HG03575 (cell line): ENCODE measurements around the gene TEX264.

ENCODE experiments used
- ATAC-seq: cut with Tn5 transposase; IDR thresholded peaks from one replicate; pipeline ENCODE4 v1.9.1; 2021; ENCODE audit not compliant: unreplicated experiment, insufficient number of reproducible peaks, low FRiP score; ENCODE audit errors: extremely low read depth

Gene TEX264

DNA sequence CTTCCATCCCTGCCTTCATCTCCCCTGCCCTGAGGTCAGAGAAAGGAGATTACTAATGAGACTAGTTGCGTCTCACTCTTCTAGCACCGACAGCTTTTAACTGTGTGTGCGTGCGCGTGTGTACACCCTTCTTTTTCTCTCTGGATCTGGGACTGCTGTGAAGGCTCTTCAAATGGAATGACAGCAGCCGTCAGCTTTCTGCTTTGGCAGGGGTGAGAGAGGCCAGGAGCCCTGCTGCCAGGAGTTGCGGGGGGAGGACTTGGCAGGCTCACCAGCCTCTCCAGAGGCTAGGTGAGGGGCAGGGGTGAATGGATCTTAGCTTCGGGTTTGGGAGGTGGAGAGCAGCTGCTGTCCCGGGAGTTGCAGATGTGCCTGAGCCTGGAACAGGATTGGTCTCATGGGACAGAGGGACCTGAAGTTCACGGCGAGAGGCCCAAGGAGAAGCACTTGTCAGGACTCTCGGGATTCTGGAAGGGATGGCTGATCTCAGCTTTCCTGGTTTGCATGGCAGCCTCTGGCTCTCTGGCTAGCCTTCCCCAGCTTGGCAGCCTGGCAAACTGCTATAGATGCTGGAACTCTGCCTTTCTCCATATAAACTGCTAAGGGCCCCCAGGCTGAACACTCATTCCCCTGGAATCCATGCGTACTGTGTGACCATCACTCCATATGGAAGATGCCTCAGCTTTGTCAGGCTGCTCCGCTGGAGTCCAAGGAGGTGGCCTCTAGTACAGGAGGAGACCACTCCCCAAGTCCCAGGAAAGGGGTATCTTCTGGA is 16.6 kb downstream of the TEX264 start:
- ATAC-seq: no peak

GRCh38 chr3:51688206-51688600 is 17.2 kb downstream of the TEX264 start:
- no peak for ATAC-seq

DNA sequence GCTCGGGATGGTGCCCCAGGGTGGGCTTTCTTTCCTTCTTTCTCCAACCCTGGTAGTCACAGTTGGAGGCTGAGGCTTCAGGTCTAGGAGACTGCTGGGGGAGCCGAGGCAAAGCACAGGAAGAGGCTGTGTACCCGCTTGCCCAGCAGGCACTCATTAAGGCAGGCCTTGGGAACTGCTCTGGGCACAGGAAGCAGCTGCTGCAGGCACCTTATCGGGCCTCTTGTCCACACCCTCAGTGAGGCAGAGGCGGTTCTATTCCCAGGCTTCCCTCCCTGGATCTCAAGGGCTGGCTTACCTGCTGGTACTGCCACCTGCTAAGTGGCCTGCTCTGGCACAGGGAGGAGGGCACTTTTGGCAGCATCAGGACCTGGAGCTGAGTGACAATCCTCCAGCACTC is 20.0 kb downstream of the TEX264 start:
- ATAC-seq: no peak

GRCh38 chr3:51691949-51692348 is 20.9 kb downstream of the TEX264 start:
- ATAC-seq: no peak

DNA sequence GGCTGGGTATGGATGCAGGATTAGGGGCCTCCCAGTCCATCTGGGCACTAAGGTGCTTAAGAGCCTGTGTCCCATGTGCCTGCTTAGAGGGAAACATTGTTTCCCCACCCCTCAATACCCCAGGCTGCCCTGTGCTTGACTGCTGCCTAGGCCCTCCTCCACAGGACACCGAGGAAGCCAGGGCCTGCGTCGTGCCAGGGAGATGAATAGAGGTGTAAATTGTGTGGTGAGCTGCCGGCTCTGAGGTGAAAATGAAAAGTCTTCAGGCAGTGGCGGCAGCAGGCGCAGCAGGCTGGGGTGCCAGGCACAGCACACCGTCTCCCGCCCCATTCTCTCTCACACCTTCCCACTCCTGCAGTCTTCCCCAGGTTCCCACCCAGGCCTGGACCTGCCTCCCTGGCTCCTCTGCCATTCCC is 21.9 kb downstream of the TEX264 start:
- ATAC-seq: no peak

DNA sequence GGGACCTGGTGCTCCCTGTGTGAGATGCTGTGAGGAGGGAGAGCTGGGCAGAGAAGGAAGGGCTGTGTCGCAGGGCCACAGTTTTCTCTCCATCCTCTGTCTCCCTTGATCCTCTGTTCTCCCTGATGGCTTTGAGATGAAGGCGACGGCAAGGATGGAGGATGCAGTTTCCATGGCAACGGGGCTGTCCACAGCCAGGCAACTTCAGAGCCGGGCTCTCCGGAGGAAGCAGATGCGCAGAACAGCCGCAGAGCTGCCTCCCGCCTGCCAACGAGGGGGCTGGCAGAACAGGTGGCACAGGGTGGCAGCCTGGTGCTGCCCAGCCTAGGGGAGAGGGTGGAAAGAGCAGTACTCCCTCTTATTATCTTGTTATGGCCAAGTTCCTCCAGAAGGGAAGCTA is 25.9 kb downstream of the TEX264 start:
- no peak for ATAC-seq

DNA sequence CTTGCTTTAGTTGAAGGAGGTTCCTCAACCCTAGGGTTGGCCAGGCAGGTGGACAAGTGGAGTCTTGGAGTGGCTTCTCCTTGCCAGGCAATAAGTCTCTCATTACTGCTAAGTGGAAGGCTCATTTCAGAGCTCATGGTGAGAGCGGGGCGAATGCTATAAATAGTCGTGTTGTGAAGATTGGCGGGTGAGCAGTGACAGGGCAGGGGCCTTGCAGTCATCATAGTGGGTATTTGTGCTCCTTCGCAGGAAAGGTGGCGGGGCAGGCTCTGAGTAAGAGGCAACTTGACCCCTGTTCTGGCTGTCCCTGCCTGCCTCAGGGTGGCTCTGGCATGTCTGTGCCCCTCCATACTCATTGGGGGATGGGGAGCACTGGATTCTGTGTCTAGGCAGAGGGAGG is 27.2 kb downstream of the TEX264 start:
- ATAC-seq: no peak

- no peak for ATAC-seq
Measured at GRCh38 chr3:51700403-51700802, 29.4 kb downstream of the TEX264 start.

GRCh38 chr3:51702156-51702555 is 31.1 kb downstream of the TEX264 start:
- no peak for ATAC-seq

DNA sequence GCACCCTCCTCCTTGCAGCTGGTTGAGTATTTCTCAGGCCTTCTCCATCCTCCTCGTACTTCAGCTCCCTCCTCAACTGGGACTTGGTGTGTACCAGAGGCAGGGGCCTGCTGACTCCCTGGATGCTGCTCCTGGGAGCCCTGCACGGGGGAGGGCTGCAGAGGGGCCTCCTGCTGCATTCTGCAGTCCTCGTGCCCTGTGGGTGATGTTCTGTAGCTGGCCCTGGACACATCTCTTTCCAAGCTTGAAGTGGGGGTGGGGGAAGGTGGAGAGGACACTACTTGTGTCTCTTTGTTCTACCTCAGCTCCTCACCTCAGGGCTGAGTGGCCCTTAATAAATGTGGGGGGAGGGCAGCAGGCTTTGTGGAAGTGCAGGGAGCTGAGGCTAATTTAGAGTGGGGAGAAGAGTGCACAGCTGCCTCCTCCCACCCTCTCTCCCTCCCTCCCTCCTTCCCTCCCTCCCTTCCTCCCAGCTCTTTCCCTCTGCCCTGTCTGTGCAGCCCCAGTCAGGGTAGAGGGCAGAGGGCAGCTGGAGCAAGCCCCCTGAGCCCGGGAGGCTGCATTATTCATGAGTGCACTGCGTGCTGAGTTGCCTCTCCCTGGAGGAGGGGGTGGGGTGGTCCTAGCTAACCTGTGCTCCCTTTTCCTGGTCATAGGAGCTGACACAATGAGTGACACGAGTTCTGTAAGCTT is 32.2 kb downstream of the TEX264 start:
- ATAC-seq: no peak

DNA sequence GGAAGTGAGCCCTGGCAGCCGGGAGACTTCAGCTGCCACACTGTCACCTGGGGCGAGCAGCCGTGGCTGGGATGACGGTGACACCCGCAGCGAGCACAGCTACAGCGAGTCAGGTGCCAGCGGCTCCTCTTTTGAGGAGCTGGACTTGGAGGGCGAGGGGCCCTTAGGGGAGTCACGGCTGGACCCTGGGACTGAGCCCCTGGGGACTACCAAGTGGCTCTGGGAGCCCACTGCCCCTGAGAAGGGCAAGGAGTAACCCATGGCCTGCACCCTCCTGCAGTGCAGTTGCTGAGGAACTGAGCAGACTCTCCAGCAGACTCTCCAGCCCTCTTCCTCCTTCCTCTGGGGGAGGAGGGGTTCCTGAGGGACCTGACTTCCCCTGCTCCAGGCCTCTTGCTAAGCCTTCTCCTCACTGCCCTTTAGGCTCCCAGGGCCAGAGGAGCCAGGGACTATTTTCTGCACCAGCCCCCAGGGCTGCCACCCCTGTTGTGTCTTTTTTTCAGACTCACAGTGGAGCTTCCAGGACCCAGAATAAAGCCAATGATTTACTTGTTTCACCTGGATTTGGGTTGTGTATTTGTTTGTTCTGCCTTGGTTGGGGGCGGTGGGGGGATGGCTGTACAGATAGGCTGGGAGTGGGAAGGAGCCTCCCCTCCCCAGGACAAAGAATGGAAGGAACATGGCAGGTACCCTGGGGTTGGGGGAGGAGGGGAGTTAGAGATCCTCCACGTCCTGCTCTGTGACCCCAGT is 32.9 kb downstream of the TEX264 start:
- no peak for ATAC-seq

- ATAC-seq: no peak
Measured at GRCh38 chr3:51704511-51704950, 33.5 kb downstream of the TEX264 start.

GRCh38 chr3:51705276-51706020 is 34.4 kb downstream of the TEX264 start:
- no peak for ATAC-seq

GRCh38 chr3:51706021-51706485 is 35.0 kb downstream of the TEX264 start:
- ATAC-seq: no peak

DNA sequence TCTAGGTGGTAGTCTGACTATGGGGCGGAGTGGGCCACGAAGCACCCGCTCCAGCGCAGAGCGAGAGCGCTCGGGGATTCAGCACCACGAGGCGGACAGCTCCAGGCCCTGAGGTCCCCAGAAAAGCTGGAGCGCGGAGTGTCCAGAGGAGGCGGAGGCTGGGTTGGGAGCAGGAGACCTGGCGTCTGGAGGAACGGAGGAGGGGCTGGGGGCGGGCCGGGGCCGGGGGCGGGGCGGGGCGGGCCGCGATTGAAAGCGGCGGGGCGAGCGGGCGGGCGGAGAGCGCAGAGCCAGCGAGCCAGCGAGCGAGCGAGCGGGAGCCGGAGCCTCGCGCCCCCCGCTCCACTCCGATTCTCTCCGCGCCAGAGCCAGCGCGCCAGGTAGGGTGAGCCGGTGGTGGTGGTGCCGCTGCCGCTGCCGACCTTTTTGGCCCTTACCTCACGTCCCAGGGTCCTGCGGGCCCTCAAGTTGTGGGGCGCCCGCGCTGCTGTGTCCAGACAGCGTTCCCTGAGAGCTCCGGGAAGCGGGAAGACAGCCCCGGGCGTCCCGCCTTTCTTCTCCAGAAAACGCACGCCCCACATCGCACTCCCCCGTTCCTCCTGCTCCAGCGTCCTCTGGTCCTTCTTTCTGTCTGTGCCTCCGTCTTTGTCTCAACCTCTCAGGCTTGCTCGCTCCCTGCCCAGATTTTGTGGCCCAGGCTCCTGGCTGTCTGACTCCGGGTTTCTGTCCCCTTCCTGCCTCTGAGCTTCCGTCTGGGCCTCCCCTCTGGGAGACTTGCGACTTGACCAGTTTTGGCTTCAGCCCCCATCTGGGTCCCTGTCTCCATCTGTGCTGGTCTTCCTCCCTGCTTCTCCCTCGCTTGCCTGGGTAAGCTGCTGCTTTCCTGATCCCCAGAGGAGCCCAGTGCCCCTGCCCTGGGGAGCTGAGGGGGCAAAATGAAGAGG is 36.0 kb downstream of the TEX264 start, which contains the start of gene GRM2:
Gene GRM2 (plus strand): TSS at position 281 of the 944 bp plus-strand sequence. CDS start 1,916 bp downstream, outside the sequence.
- no peak for ATAC-seq

DNA sequence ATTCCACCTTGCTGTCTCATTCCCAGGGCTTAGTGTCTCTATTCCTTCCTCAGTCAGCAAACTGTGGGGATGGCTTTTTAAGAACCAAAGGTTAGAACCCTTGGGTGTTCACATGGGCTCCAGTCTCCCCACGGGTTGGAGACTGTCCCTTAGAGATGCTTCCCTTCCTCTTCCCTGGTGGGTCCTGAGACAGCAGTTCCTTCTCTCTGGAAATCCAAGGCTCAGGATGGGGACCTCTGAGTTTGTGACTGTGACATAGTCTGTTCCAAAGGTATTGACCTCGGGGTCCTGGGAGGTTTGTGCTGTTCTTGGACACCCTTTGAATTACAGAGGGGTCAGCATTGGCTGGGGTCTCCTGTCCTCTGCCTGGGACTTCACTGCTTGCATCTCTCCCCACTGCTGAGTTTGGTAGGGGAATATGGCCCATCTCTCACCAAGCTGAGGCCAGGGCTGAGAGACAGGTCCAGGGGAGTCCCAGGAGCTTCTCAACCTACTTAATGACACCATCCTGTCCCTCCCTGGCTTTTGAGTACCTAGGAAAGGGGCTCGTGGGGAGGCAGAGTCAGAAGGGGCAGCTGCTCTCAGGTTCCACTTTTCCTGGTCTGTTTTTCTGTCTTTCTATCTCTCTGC is 37.3 kb downstream of the TEX264 start:
- ATAC-seq: no peak

DNA sequence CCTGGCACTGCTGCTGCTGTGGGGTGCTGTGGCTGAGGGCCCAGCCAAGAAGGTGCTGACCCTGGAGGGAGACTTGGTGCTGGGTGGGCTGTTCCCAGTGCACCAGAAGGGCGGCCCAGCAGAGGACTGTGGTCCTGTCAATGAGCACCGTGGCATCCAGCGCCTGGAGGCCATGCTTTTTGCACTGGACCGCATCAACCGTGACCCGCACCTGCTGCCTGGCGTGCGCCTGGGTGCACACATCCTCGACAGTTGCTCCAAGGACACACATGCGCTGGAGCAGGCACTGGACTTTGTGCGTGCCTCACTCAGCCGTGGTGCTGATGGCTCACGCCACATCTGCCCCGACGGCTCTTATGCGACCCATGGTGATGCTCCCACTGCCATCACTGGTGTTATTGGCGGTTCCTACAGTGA is 38.0 kb downstream of the TEX264 start:
- ATAC-seq: no peak
